Aortic smooth muscle cell (primary cell): ENCODE measurements around the gene SCD. TPM values are rescaled to one million over a fixed set of nuclear protein-coding genes. Genes with fewer than 3 reads are reported as not detected.

ENCODE experiments used
- total RNA-seq: library from RNA; depleted of rRNA; stranded (reverse); fragments of >200 nt; gene quantifications from 2 replicates; pipeline ENCODE4 v1.2.3, GENCODE V29; 2014

SCD gene
- total RNA-seq, result 95.6 and 220 TPM in 2 replicates

DNA sequence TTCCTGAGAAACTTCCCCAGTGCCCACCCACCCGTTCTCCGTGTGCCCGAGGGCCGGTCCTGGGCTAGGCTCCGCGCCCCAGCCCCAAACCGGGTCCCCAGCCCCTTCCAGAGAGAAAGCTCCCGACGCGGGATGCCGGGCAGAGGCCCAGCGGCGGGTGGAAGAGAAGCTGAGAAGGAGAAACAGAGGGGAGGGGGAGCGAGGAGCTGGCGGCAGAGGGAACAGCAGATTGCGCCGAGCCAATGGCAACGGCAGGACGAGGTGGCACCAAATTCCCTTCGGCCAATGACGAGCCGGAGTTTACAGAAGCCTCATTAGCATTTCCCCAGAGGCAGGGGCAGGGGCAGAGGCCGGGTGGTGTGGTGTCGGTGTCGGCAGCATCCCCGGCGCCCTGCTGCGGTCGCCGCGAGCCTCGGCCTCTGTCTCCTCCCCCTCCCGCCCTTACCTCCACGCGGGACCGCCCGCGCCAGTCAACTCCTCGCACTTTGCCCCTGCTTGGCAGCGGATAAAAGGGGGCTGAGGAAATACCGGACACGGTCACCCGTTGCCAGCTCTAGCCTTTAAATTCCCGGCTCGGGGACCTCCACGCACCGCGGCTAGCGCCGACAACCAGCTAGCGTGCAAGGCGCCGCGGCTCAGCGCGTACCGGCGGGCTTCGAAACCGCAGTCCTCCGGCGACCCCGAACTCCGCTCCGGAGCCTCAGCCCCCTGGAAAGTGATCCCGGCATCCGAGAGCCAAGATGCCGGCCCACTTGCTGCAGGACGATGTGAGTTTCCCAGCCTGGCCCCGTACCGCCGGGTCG, at the start of gene SCD:
TSS of gene SCD (plus strand) at position 469 of the 803 bp plus-strand sequence. CDS start at position 741, 272 bp downstream.

DNA sequence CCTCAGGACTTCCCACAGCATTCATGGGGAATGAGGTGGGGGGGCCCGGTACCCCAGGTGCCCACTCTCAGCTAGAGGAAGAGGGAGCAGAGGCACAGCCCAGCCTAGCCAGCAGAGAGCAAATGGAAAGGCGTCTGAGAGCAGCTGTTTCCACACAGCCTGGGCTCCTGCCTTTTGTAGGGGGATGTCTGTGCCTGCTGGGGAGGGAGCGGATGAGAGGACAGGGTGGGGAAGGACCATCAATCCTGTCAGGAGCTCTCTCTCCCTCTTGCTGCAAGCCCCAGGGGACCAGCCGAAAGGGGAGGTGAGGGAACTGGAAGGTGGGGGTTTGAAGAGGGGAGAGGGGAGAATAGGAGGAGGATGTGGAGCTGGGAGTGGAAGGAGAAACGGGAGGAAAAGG, 17.0 kb upstream of the SCD start, which contains the start of gene PKD2L1:
TSS of gene PKD2L1 (minus strand) at position 150 of the 400 bp plus-strand sequence. CDS start at position 25, 125 bp downstream.

Other genes with a start within 250 kb of the SCD start
- gene ERLIN1, start 161.2 kb upstream of the SCD start, total RNA-seq, result 50.7 and 59.7 TPM in 2 replicates
- 24.5 and 25.4 TPM in 2 replicates for gene CHUK, start 117.6 kb upstream of the SCD start, total RNA-seq
- gene CWF19L1, start 79.6 kb upstream of the SCD start, total RNA-seq, result 15.8 and 21.3 TPM in 2 replicates
- gene BLOC1S2, start 60.6 kb upstream of the SCD start, total RNA-seq, result 34.2 and 41.4 TPM in 2 replicates
- not detected in 2 replicates for gene PKD2L1, start 17.0 kb upstream of the SCD start, total RNA-seq
- not detected in 2 replicates for gene WNT8B, start 115.8 kb downstream of the SCD start, total RNA-seq
- 2.5 and 2.7 TPM in 2 replicates for gene SEC31B, start 172.6 kb downstream of the SCD start, total RNA-seq
- 227 and 249 TPM in 2 replicates for gene NDUFB8, start 182.6 kb downstream of the SCD start, total RNA-seq
- 10.3 and 11.9 TPM in 2 replicates for gene HIF1AN, start 188.7 kb downstream of the SCD start, total RNA-seq